IMR-90 (cell line): ENCODE results near the gene SMIM36. TPM values are rescaled to one million over a fixed set of nuclear protein-coding genes. Genes with fewer than 3 reads are reported as not detected.

Experiments
- ATAC-seq: fragments of 200-7000 bp; cut with Tn5 transposase; 2 replicates; pipeline ENCODE4 v1.9.1; 2020; ENCODE audit warnings: low read depth, mild to moderate bottlenecking, moderate library complexity
- BruUV-seq: library from RNA; stranded (reverse); fragments of 400-500 nt; replicated peaks from 2 replicates; lab custom pipeline; 2021; lab: Mats Ljungman, UMichigan
- CTCF ChIA-PET: fragments of 300-600 bp; formaldehyde crosslinking; extraction: SDS; loops from one replicate; lab custom pipeline; 2021; ENCODE audit warnings: antibody characterized with exemption; lab: Yijun Ruan, JAX
- POLR2A ChIA-PET: fragments of 300-600 bp; sonication (Branson Sonifier 250); formaldehyde crosslinking; loops from one replicate; lab custom pipeline; 2022; ENCODE audit warnings: antibody characterized with exemption; ENCODE audit not compliant: unreplicated experiment; lab: Charles Lee
- DNase-seq: peaks from one replicate; pipeline ENCODE4 v3.0.0; 2013
- H2AFZ ChIP-seq: replicated peaks from 2 replicates; pipeline ENCODE3; 2013; ENCODE audit warnings: low read length, mild to moderate bottlenecking; ENCODE audit not compliant: poor library complexity
- H2AK5ac ChIP-seq: 2 replicates; pipeline ENCODE4 v1.6.1; 2013; ENCODE audit warnings: low read depth, low read length, inconsistent platforms
- H2AK9ac ChIP-seq: replicated peaks from 2 replicates; pipeline ENCODE3; 2013; ENCODE audit warnings: mild to moderate bottlenecking, low read depth, low read length, moderate library complexity; ENCODE audit not compliant: poor library complexity
- H2BK120ac ChIP-seq: 2 replicates; pipeline ENCODE4 v1.6.1; 2013; ENCODE audit warnings: low read depth, low read length, inconsistent platforms
- H2BK15ac ChIP-seq: 3 replicates; pipeline ENCODE4 v1.6.1; 2013; ENCODE audit warnings: low read depth, low read length, inconsistent platforms
- H2BK20ac ChIP-seq: 2 replicates; pipeline ENCODE4 v1.6.1; 2013; ENCODE audit warnings: low read depth, mild to moderate bottlenecking, inconsistent platforms, low read length, moderate library complexity
- H2BK5ac ChIP-seq: 2 replicates; pipeline ENCODE4 v1.6.1; 2013; ENCODE audit warnings: mild to moderate bottlenecking, low read depth, low read length, inconsistent platforms; ENCODE audit not compliant: poor library complexity, severe bottlenecking
- H3K14ac ChIP-seq: replicated peaks from 2 replicates; pipeline ENCODE4 v1.6.1; 2013; ENCODE audit warnings: low read depth, low read length, inconsistent platforms
- H3K18ac ChIP-seq: 2 replicates; pipeline ENCODE4 v1.6.1; 2013; ENCODE audit warnings: low read depth, low read length, control low read depth
- H3K23ac ChIP-seq: 2 replicates; pipeline ENCODE4 v1.6.1; 2013; ENCODE audit warnings: low read depth, low read length, inconsistent platforms
- H3K27ac ChIP-seq: 2 replicates; pipeline ENCODE4 v1.5.1; 2013; ENCODE audit warnings: mild to moderate bottlenecking, control low read depth, low read length; ENCODE audit not compliant: insufficient read depth
- H3K27me3 ChIP-seq: 2 replicates; pipeline ENCODE4 v1.6.1; 2013; ENCODE audit warnings: low read length; ENCODE audit not compliant: control insufficient read depth, insufficient read depth
- H3K36me3 ChIP-seq: 2 replicates; pipeline ENCODE4 v1.6.1; 2013; ENCODE audit warnings: low read length, mixed read lengths; ENCODE audit not compliant: control insufficient read depth, insufficient read depth
- H3K4ac ChIP-seq: 2 replicates; pipeline ENCODE4 v1.6.1; 2013; ENCODE audit warnings: low read depth, low read length, inconsistent platforms
- H3K4me1 ChIP-seq: 2 replicates; pipeline ENCODE4 v1.6.1; 2013; ENCODE audit warnings: low read length, mixed read lengths; ENCODE audit not compliant: control insufficient read depth, insufficient read depth
- H3K4me2 ChIP-seq: 2 replicates; pipeline ENCODE4 v1.6.1; 2013; ENCODE audit warnings: low read depth, mild to moderate bottlenecking, control low read depth, low read length, moderate library complexity
- H3K4me3 ChIP-seq: 2 replicates; pipeline ENCODE4 v1.5.1; 2013; ENCODE audit warnings: low read depth, mild to moderate bottlenecking, control low read depth, low read length, moderate library complexity; ENCODE audit not compliant: insufficient read depth
- H3K56ac ChIP-seq: 2 replicates; pipeline ENCODE4 v1.6.1; 2013; ENCODE audit warnings: low read length, inconsistent platforms; ENCODE audit not compliant: insufficient read depth; ENCODE audit errors: extremely low read depth
- H3K79me1 ChIP-seq, 2 experiments: 2 replicates each; pipeline ENCODE4 v1.6.1; 2013; ENCODE audit warnings: low read length in 2 of 2, inconsistent platforms in 1 of 2, low read depth in 1 of 2
- H3K9ac ChIP-seq: 2 replicates; pipeline ENCODE4 v1.6.1; 2013; ENCODE audit warnings: low read depth, low read length, control low read depth
- H3K9me1 ChIP-seq: 2 replicates; pipeline ENCODE4 v1.6.1; 2013; ENCODE audit warnings: low read length, inconsistent platforms; ENCODE audit not compliant: insufficient read depth
- H3K9me3 ChIP-seq: 2 replicates; pipeline ENCODE4 v1.6.1; 2013; ENCODE audit warnings: low read length; ENCODE audit not compliant: control insufficient read depth, insufficient read depth
- H4K20me1 ChIP-seq: 2 replicates; pipeline ENCODE4 v1.6.1; 2013; ENCODE audit warnings: low read length, inconsistent platforms; ENCODE audit not compliant: insufficient read depth
- H4K5ac ChIP-seq: 2 replicates; pipeline ENCODE4 v1.6.1; 2013; ENCODE audit warnings: mild to moderate bottlenecking, low read depth, low read length, control low read depth
- H4K8ac ChIP-seq, 2 experiments: 2 replicates each; pipeline ENCODE4 v1.6.1; 2013; ENCODE audit warnings: low read depth in 2 of 2, low read length in 2 of 2, control low read depth in 1 of 2, inconsistent platforms in 1 of 2
- H4K91ac ChIP-seq: 2 replicates; pipeline ENCODE4 v1.6.1; 2013; ENCODE audit warnings: low read depth, low read length, inconsistent platforms; ENCODE audit not compliant: insufficient read depth
- CTCF ChIP-seq: conservative IDR thresholded peaks from 2 replicates; pipeline ENCODE4 v1.5.1; 2012; ENCODE audit warnings: mild to moderate bottlenecking, low read depth, low read length, improper control_type of control experiment
- MAFK ChIP-seq: IDR thresholded peaks from 2 replicates; pipeline ENCODE4 v1.6.1; 2012; ENCODE audit warnings: low read depth, low read length, improper control_type of control experiment
- MAZ ChIP-seq: IDR thresholded peaks from 2 replicates; pipeline ENCODE4 v1.6.1; 2012; ENCODE audit warnings: low read depth, mild to moderate bottlenecking, low read length, improper control_type of control experiment, moderate library complexity, borderline replicate concordance
- NFE2L2 ChIP-seq: fragments of 150-350 bp; IDR thresholded peaks from 2 replicates; pipeline ENCODE4 v1.6.1; 2016; ENCODE audit warnings: low read depth, mild to moderate bottlenecking, low read length
- RFX5 ChIP-seq: IDR thresholded peaks from 2 replicates; pipeline ENCODE4 v1.8.0; 2012; ENCODE audit warnings: low read depth, mild to moderate bottlenecking, low read length, moderate library complexity
- SMC3 ChIP-seq: fragments of 150-350 bp; IDR thresholded peaks from 2 replicates; pipeline ENCODE4 v1.6.1; 2016; ENCODE audit warnings: low read depth, mild to moderate bottlenecking, antibody characterized with exemption, low read length, moderate library complexity
- USF2 ChIP-seq: fragments of 150-350 bp; IDR thresholded peaks from 2 replicates; pipeline ENCODE4 v1.6.1; 2017; ENCODE audit warnings: mild to moderate bottlenecking, antibody characterized with exemption, low read length, low read depth
- WGBS, 2 experiments: methylation state at CpG; one replicate each; pipeline versions ENCODE4 v1.1.5 to v1.1.7; 2013; ENCODE audit warnings: missing lambda C conversion rate in 2 of 2; ENCODE audit not compliant: insufficient read length in 1 of 2; ENCODE audit errors: extremely low coverage in 2 of 2; 5-methylcytosine and 5-hydroxymethylcytosine counted together
- dilution Hi-C: fragments of 300-500 bp; cut with HindIII; formaldehyde crosslinking; loops from one replicate; pipeline ENCODE4 v1.14.3; 2018; ENCODE audit warnings: low sequenced_read_pairs; ENCODE audit not compliant: unreplicated experiment
- in situ Hi-C: fragments of 300-500 bp; cut with MboI; formaldehyde crosslinking; loops from 3 replicates; pipeline ENCODE4 v1.14.3; 2019; ENCODE audit warnings: low sequenced_read_pairs, inconsistent platforms, mixed read lengths
- intact Hi-C: fragments of 100-400 bp; cut with micrococcal nuclease; formaldehyde crosslinking; loops from 2 replicates; pipeline ENCODE4 v1.10.0; 2022
- polyA plus RNA-seq, 3 experiments: library from polyadenylated mRNA; depleted of rRNA; stranded (reverse); fragments of >200 nt; gene quantifications; 2 replicates each; pipeline ENCODE4 v1.2.3, GENCODE V29; 2012; ENCODE audit warnings: low replicate concordance in 1 of 3
- total RNA-seq: library from RNA; depleted of rRNA; stranded (reverse); fragments of >200 nt; gene quantifications from 2 replicates; pipeline ENCODE4 v1.2.3, GENCODE V29; 2012
- TF ChIP-seq, protein P1 (sequence below): fragments of 150-350 bp; IDR thresholded peaks from 2 replicates; pipeline ENCODE4 v1.6.1; 2016; ENCODE audit warnings: low read depth, mild to moderate bottlenecking, low read length, moderate library complexity, borderline replicate concordance

The SMIM36 gene
- total and polyA plus RNA-seq, 2 of the 4 experiments (the other 2 are of a cell fraction): not detected

- peaks cover 50% of the 10 kb centered on the region for H3K36me3 ChIP-seq
- no peaks in the 10 kb centered on the region for H3K79me1 ChIP-seq
- WGBS, 2 experiments: no CpG with 5 or more reads among the region's 5 CpGs
- no peak for ATAC-seq
- H3K9me1 ChIP-seq: no peaks in the 10 kb centered on the region
- H3K23ac ChIP-seq: no peak overlapping the region
- intact Hi-C loops: no loop called here
- no peak overlapping the region for H3K4me3 ChIP-seq
- no peak overlapping the region for H3K27ac ChIP-seq
- H2BK15ac ChIP-seq: no peak overlapping the region
- no peak overlapping the region for H3K56ac ChIP-seq
- H4K8ac ChIP-seq: no peak overlapping the region
- H3K14ac ChIP-seq: no peak overlapping the region
- H4K5ac ChIP-seq: no peak overlapping the region
- no peak overlapping the region for H2BK5ac ChIP-seq
- ChIA-PET CTCF (no interaction called here), POLR2A (no interaction called here)
- no TSS peak for BruUV-seq
- no peaks in the 10 kb centered on the region for H4K20me1 ChIP-seq
- in situ Hi-C loops: loop anchor here (5.0 kb wide), 1 partner anchor 104 kb away; the partner anchor contains the start of gene SMIM36
- no peak overlapping the region for H3K4me2 ChIP-seq
- H4K91ac ChIP-seq: no peak overlapping the region
- no peaks in the 10 kb centered on the region for H3K27me3 ChIP-seq
- no peak overlapping the region for H2BK20ac ChIP-seq
- no peaks in the 10 kb centered on the region for H3K4me1 ChIP-seq
- no peak for DNase-seq
- H3K4ac ChIP-seq: no peak overlapping the region
- no peak overlapping the region for H2BK120ac ChIP-seq
- H3K9me3 ChIP-seq: no peaks in the 10 kb centered on the region
- no peak overlapping the region for H2AK9ac ChIP-seq
- dilution Hi-C loops: no loop called here
- no peak overlapping the region for H3K18ac ChIP-seq
- no peak overlapping the region for H2AK5ac ChIP-seq
- no peak overlapping the region for H2AFZ ChIP-seq
- TF ChIP-seq CTCF: no peak
- TF ChIP-seq MAFK: no peak
- TF ChIP-seq MAZ: no peak
- TF ChIP-seq USF2: no peak
- TF ChIP-seq RFX5: no peak
- no peak for TF ChIP-seq SMC3
- TF ChIP-seq, protein P1, sequence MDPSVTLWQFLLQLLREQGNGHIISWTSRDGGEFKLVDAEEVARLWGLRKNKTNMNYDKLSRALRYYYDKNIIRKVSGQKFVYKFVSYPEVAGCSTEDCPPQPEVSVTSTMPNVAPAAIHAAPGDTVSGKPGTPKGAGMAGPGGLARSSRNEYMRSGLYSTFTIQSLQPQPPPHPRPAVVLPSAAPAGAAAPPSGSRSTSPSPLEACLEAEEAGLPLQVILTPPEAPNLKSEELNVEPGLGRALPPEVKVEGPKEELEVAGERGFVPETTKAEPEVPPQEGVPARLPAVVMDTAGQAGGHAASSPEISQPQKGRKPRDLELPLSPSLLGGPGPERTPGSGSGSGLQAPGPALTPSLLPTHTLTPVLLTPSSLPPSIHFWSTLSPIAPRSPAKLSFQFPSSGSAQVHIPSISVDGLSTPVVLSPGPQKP: no peak
- TF ChIP-seq NFE2L2: no peak
- no peak overlapping the region for H3K9ac ChIP-seq
These were observed 103.3 kb downstream of the SMIM36 start for GRCh38 chr17:55407641-55408566.
